GM06990 (cell line): ENCODE results near the gene SLC35B2.
"Not testable (repeated sequence)": the region's sequence is repeated elsewhere in the genome, so short reads cannot be mapped to it uniquely, and the experiment has no call there.

ENCODE experiments used
- DNase-seq: peaks from one replicate; pipeline ENCODE4 v3.0.0-alpha.2; 2011; ENCODE audit not compliant: insufficient read length; ENCODE audit errors: extremely low read depth
- H3K27me3 ChIP-seq: replicated peaks from 2 replicates; pipeline ENCODE4 v1.6.0; 2011; ENCODE audit warnings: low read length; ENCODE audit not compliant: control insufficient read depth, insufficient read depth
- H3K36me3 ChIP-seq: 2 replicates; pipeline ENCODE4 v1.5.1; 2011; ENCODE audit warnings: low read length; ENCODE audit not compliant: control insufficient read depth, insufficient read depth
- H3K4me3 ChIP-seq: replicated peaks from 2 replicates; pipeline ENCODE4 v1.5.1; 2011; ENCODE audit warnings: low read depth, mild to moderate bottlenecking, control low read depth, low read length
- TF ChIP-seq, protein P1 (sequence below): IDR thresholded peaks from 2 replicates; pipeline ENCODE4 v1.5.1; 2011; ENCODE audit warnings: low read length, control low read depth, mild to moderate bottlenecking, inconsistent platforms; ENCODE audit not compliant: insufficient read depth, poor library complexity, severe bottlenecking

Gene SLC35B2

DNA sequence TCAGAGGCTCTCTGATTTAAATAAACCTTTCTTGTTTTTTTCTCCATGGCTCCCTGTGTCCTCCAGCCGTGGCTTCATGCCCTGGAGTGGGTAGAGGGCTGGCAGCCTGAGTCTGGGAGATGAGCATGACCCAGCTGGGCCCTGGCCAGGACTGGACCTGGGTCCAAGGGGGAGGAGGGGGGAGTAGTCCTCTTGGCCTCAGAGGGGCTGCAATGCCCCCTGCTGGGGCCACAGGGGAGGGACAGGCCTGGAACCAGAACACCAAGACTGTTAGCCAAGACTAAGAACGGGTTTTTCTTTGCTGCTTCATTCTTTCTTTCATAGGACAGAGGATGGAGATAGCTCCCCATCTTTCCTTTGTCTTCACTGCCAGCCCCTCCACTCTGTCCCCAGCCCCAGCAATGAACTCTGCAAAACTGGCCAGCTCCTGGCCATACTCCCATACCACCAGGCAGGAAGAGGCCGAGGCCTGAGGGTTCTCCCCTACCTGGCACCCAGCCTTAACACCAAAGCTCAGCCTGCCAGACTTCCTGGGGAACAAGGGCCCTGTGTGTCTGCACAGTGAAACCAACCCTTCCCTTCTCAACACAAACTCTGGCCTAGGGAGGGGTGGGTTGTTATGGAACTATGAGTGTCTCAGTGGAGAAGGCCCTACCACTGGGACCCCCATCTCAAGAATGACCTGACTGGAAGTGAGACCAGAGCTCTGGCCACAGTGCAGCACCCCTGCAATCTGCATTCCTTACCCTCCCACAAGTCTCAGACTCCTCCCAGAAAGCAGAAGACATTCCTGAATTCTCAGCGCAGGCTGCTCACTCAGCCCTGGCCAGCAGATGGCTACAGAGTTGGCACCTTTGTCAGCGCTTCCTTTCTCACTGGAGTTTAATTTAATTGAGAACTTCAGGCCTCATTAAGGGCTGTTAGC lies 23.0 kb downstream of the SLC35B2 start:
- DNase-seq = no peak
- TF ChIP-seq, protein P1, sequence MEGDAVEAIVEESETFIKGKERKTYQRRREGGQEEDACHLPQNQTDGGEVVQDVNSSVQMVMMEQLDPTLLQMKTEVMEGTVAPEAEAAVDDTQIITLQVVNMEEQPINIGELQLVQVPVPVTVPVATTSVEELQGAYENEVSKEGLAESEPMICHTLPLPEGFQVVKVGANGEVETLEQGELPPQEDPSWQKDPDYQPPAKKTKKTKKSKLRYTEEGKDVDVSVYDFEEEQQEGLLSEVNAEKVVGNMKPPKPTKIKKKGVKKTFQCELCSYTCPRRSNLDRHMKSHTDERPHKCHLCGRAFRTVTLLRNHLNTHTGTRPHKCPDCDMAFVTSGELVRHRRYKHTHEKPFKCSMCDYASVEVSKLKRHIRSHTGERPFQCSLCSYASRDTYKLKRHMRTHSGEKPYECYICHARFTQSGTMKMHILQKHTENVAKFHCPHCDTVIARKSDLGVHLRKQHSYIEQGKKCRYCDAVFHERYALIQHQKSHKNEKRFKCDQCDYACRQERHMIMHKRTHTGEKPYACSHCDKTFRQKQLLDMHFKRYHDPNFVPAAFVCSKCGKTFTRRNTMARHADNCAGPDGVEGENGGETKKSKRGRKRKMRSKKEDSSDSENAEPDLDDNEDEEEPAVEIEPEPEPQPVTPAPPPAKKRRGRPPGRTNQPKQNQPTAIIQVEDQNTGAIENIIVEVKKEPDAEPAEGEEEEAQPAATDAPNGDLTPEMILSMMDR = peak; percentile 74
- H3K4me3 ChIP-seq = no peak overlapping the region
- no peaks in the 10 kb centered on the region for H3K27me3 ChIP-seq
- peaks cover 22% of the 10 kb centered on the region for H3K36me3 ChIP-seq

DNA sequence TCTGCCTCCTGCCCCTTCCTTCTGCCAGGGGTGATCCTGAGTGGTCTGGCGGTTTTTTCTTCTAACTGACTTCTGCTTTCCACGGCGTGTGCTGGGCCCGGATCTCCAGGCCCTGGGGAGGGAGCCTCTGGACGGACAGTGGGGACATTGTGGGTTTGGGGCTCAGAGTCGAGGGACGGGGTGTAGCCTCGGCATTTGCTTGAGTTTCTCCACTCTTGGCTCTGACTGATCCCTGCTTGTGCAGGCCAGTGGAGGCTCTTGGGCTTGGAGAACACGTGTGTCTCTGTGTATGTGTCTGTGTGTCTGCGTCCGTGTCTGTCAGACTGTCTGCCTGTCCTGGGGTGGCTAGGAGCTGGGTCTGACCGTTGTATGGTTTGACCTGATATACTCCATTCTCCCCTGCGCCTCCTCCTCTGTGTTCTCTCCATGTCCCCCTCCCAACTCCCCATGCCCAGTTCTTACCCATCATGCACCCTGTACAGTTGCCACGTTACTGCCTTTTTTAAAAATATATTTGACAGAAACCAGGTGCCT lies 23.7 kb downstream of the SLC35B2 start:
- Histone ChIP-seq H3K4me3 (no peak overlapping the region), H3K36me3 (peaks cover 22% of the 10 kb centered on the region), H3K27me3 (no peaks in the 10 kb centered on the region)
- TF ChIP-seq, protein P1 = no peak
- DNase-seq = no peak

DNA sequence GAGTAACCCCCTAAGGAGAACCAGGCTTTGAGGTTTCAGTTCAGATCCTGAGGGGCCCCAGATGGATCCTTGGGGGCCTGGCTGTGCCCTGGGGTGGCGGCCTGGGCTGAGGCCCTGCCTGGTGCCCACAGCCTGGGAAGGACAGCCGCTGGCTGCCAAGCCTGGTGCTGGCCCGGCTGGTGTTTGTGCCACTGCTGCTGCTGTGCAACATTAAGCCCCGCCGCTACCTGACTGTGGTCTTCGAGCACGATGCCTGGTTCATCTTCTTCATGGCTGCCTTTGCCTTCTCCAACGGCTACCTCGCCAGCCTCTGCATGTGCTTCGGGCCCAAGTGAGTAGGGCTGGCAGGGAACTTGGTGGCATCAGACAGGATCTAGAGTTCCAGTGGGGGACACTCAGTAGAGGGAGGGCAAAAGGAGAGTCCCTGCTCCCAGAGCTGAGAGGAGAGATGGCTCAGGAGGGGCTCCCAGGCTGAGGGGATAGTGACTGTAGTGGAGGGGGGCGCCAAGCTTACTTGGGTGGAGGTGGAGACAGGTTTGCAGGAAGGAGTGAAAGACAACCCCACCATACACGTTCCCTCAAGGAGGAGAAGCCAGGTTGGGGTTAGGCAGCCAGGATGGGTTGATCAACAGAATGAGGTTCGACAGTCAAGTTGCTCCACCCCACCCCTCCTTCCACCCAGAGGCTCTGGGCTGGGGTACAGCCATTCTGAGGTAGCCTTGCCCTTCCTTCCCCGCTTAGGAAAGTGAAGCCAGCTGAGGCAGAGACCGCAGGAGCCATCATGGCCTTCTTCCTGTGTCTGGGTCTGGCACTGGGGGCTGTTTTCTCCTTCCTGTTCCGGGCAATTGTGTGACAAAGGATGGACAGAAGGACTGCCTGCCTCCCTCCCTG lies 24.4 kb downstream of the SLC35B2 start:
- Histone ChIP-seq H3K27me3 (no peaks in the 10 kb centered on the region), H3K36me3 (peaks cover 22% of the 10 kb centered on the region), H3K4me3 (no peak overlapping the region)
- DNase-seq = no peak
- TF ChIP-seq, protein P1 = no peak

DNA sequence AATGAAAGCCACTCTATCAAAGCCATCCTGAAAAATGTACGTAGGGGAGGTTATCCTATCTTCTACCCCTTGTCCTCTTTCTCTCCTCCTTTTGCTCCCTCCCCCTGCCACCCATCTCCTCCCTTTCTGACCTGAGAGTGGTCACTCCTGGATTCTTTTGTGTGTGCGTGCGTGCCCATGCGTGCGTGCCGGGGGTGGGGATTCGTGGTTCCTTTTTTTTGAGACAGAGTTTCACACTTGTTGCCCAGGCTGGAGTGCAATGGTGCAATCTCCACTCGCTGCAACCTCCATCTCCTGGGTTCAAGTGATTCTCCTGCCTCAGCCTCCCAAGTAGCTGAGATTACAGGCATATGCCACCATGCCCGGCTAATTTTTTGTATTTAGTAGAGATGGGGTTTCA lies 25.9 kb downstream of the SLC35B2 start:
- not testable (repeated sequence) for H3K27me3 ChIP-seq, DNase-seq, H3K4me3 ChIP-seq
- H3K36me3 ChIP-seq = peaks cover 24% of the 10 kb centered on the region

DNA sequence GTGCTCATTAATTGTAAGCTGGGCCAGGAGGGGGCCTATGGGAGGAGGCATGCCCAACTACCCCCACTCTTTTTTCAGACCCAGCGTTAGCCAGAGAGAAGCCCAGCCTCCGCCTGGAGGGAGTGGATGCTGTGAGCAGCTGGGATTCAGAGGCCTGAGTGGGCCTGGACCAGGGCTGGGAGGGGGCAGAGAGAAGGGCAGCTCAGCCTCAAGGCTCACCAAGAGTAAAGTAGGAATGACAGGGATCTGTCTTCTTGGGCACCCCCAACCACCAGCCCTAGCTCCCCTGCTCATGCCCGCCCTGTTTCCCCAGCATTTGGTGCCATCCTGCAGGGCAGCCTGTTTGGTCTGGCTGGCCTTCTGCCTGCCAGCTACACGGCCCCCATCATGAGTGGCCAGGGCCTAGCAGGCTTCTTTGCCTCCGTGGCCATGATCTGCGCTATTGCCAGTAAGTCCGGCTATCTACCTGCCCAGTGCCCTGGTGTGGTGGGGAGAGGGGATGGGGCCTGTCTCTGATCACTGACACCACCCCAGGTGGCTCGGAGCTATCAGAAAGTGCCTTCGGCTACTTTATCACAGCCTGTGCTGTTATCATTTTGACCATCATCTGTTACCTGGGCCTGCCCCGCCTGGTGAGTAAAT lies 27.2 kb downstream of the SLC35B2 start:
- H3K36me3 ChIP-seq = peaks cover 24% of the 10 kb centered on the region
- no peak for DNase-seq
- TF ChIP-seq, protein P1 = no peak
- H3K27me3 ChIP-seq = no peaks in the 10 kb centered on the region
- H3K4me3 ChIP-seq = no peak overlapping the region
